Spleen (tissue), 7 donors: Measurements from ENCODE around the gene CASP5.

Experiments used
- POLR2A ChIP-seq, 3 donors: fragments of 450-650 bp; IDR thresholded peaks; one replicate each; pipeline ENCODE4 v1.5.1; 2017; ENCODE audit warnings: antibody characterized with exemption in 3 of 3, mild to moderate bottlenecking in 1 of 3
- POLR2AphosphoS5 ChIP-seq, 3 donors: sonication (generic); formaldehyde crosslinking; IDR thresholded peaks; one replicate each; pipeline ENCODE4 v1.5.1; 2017; ENCODE audit warnings: antibody characterized with exemption in 3 of 3
- TF ChIP-seq, protein P1 (sequence below), 11 experiments: fragments of 200-600 bp in 7 of 11; fragments of 450-650 bp in 4 of 11; sonication (generic) in 4 of 11; IDR thresholded peaks in 8 of 11; conservative IDR thresholded peaks in 3 of 11; 1 replicate in 7 of 11; 2 replicates in 4 of 11; pipeline versions ENCODE4 v1.4.0 to v1.8.0; 2016 to 2021; ENCODE audit warnings: antibody characterized with exemption in 11 of 11, inconsistent platforms in 4 of 11, mild to moderate bottlenecking in 1 of 11
- donor health status: DM: no; HTN: no; CAD: no; lungs with moderate emphysema.
- donor health status: DM: no; HTN: no; CAD: no.
- donor health status: DM: no; HTN: no; CAD: no.

DNA sequence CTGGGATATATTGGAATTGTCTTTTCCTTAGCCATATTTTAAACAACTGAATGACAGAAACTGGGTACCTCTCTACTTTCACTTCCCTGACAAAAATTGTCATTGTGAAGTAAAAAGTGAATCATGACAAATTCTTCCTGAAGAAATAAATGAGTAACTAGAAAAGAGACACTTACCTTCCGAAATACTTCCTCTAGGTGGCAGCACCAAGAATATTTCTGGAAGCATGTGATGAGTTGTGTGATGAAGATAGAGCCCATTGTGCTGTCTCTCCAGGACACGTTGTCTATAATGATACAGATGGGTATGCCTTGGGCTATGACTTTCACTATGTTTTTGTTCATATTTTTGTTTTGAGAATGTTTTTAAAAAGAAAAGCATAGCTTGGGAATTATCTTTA lies 76.1 kb downstream of the CASP5 start:
- TF ChIP-seq, protein P1, sequence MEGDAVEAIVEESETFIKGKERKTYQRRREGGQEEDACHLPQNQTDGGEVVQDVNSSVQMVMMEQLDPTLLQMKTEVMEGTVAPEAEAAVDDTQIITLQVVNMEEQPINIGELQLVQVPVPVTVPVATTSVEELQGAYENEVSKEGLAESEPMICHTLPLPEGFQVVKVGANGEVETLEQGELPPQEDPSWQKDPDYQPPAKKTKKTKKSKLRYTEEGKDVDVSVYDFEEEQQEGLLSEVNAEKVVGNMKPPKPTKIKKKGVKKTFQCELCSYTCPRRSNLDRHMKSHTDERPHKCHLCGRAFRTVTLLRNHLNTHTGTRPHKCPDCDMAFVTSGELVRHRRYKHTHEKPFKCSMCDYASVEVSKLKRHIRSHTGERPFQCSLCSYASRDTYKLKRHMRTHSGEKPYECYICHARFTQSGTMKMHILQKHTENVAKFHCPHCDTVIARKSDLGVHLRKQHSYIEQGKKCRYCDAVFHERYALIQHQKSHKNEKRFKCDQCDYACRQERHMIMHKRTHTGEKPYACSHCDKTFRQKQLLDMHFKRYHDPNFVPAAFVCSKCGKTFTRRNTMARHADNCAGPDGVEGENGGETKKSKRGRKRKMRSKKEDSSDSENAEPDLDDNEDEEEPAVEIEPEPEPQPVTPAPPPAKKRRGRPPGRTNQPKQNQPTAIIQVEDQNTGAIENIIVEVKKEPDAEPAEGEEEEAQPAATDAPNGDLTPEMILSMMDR (IDR thresholded peaks at IDR 0.05 in 8 of 11, conservative IDR thresholded peaks at IDR 0.05 in 3 of 11) = peak; percentile 14 to 74 (median 56)
- TF ChIP-seq POLR2A (IDR thresholded peaks at IDR 0.05) (no peak), POLR2AphosphoS5 (IDR thresholded peaks at IDR 0.05) (no peak)
